Smooth muscle cell (in vitro differentiated cells): Measurements from ENCODE around the gene P2RX2. TPM values are rescaled to one million over a fixed set of nuclear protein-coding genes. Genes with fewer than 3 reads are reported as not detected.

Experiments
- DNase-seq: peaks from one replicate; lab custom pipeline; 2025; ENCODE audit not compliant: unreplicated experiment; lab: John Stamatoyannopoulos, UW
- H2AFZ ChIP-seq: fragments of 200-600 bp; sonication (generic); 2 replicates; pipeline ENCODE4 v1.6.0; 2016; ENCODE audit warnings: antibody characterized with exemption, low read depth, mild to moderate bottlenecking
- H3F3A ChIP-seq: fragments of 200-600 bp; sonication (generic); 2 replicates; pipeline ENCODE4 v1.6.0; 2017; ENCODE audit warnings: antibody characterized with exemption, low read depth
- H3K27ac ChIP-seq: fragments of 200-600 bp; sonication (generic); 2 replicates; pipeline ENCODE4 v1.5.1; 2016; ENCODE audit warnings: low read depth, mild to moderate bottlenecking
- H3K27me3 ChIP-seq: fragments of 200-600 bp; sonication (generic); 2 replicates; pipeline ENCODE4 v1.6.1; 2016; ENCODE audit warnings: low read depth, mild to moderate bottlenecking
- H3K36me3 ChIP-seq: fragments of 200-600 bp; sonication (generic); 2 replicates; pipeline ENCODE4 v1.5.1; 2016; ENCODE audit warnings: low read depth
- H3K4me1 ChIP-seq: fragments of 200-600 bp; sonication (generic); 2 replicates; pipeline ENCODE4 v1.5.1; 2016; ENCODE audit warnings: low read depth
- H3K4me2 ChIP-seq: fragments of 200-600 bp; sonication (generic); 2 replicates; pipeline ENCODE4 v1.6.0; 2016; ENCODE audit warnings: mild to moderate bottlenecking
- H3K4me3 ChIP-seq: fragments of 200-600 bp; sonication (generic); 2 replicates; pipeline ENCODE4 v1.5.1; 2016; ENCODE audit warnings: mild to moderate bottlenecking
- H3K79me2 ChIP-seq: fragments of 200-600 bp; sonication (generic); 2 replicates; pipeline ENCODE4 v1.6.0; 2016; ENCODE audit warnings: low read depth, mild to moderate bottlenecking
- H3K9ac ChIP-seq: fragments of 200-600 bp; sonication (generic); 2 replicates; pipeline ENCODE4 v1.6.0; 2016; ENCODE audit warnings: low read depth
- H3K9me3 ChIP-seq: fragments of 200-600 bp; sonication (generic); replicated peaks from 2 replicates; pipeline ENCODE4 v1.5.1; 2016; ENCODE audit warnings: low read depth
- H4K20me1 ChIP-seq: fragments of 200-600 bp; sonication (generic); 2 replicates; pipeline ENCODE4 v1.6.0; 2016; ENCODE audit warnings: low read depth
- WGBS: methylation state at CpG from one replicate; pipeline ENCODE4 v1.1.7; 2016; ENCODE audit warnings: low lambda C conversion rate; 5-methylcytosine and 5-hydroxymethylcytosine counted together
- polyA plus RNA-seq: library from polyadenylated mRNA; unstranded; fragments of >200 nt; fragmentation: Nextera tagmentation; extraction: Ambion mirVana; gene quantifications from 2 replicates; pipeline ENCODE4 v1.2.1, GENCODE V29; 2016
- total RNA-seq: library from RNA; depleted of rRNA; stranded (reverse); fragments of >200 nt; gene quantifications from 2 replicates; pipeline ENCODE4 v1.2.3, GENCODE V29; 2014
- TF ChIP-seq, protein P1 (sequence below): fragments of 200-600 bp; sonication (generic); IDR thresholded peaks from 2 replicates; pipeline ENCODE4 v1.5.1; 2017; ENCODE audit warnings: borderline replicate concordance, mild to moderate bottlenecking, antibody characterized with exemption; ENCODE audit not compliant: insufficient read depth, poor library complexity, severe bottlenecking

Gene P2RX2
- total and polyA plus RNA-seq, 2 experiments from 2014 or later = not detected

DNA sequence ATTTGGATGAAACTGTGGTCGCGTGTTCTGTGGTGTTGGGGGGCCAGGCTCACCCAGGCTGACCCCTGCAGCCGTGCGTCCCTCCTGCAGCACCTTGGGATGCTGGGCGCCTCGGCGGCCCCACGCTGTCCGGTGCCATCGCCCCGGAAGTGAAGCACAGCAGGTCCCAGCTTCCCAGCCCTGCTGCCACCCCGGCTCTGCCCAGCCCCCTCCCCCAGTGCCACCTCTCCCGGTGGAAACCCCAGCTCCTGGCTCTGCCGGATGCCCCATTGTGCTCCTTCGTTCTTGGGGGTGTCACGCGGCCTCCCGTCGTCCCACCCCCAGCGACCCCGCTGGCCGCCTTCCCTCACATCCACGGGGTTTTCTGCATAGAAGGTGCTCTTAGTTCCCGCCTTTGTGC is 33.4 kb upstream of the P2RX2 start:
- no peaks in the 10 kb centered on the region for H3F3A ChIP-seq
- H3K4me2 ChIP-seq = no peak overlapping the region
- H3K36me3 ChIP-seq = no peaks in the 10 kb centered on the region
- DNase-seq = no peak
- H4K20me1 ChIP-seq = peaks cover 39% of the 10 kb centered on the region
- no peak overlapping the region for H3K27ac ChIP-seq
- peaks cover 16% of the 10 kb centered on the region for H3K4me1 ChIP-seq
- no peaks in the 10 kb centered on the region for H3K79me2 ChIP-seq
- no peaks in the 10 kb centered on the region for H3K9me3 ChIP-seq
- H3K27me3 ChIP-seq = peaks cover 66% of the 10 kb centered on the region
- no peak overlapping the region for H3K9ac ChIP-seq
- WGBS = 81% methylated on average over 18 of the region's 24 CpGs
- H3K4me3 ChIP-seq = no peak overlapping the region
- no peak overlapping the region for H2AFZ ChIP-seq
- TF ChIP-seq, protein P1, sequence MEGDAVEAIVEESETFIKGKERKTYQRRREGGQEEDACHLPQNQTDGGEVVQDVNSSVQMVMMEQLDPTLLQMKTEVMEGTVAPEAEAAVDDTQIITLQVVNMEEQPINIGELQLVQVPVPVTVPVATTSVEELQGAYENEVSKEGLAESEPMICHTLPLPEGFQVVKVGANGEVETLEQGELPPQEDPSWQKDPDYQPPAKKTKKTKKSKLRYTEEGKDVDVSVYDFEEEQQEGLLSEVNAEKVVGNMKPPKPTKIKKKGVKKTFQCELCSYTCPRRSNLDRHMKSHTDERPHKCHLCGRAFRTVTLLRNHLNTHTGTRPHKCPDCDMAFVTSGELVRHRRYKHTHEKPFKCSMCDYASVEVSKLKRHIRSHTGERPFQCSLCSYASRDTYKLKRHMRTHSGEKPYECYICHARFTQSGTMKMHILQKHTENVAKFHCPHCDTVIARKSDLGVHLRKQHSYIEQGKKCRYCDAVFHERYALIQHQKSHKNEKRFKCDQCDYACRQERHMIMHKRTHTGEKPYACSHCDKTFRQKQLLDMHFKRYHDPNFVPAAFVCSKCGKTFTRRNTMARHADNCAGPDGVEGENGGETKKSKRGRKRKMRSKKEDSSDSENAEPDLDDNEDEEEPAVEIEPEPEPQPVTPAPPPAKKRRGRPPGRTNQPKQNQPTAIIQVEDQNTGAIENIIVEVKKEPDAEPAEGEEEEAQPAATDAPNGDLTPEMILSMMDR = no peak

DNA sequence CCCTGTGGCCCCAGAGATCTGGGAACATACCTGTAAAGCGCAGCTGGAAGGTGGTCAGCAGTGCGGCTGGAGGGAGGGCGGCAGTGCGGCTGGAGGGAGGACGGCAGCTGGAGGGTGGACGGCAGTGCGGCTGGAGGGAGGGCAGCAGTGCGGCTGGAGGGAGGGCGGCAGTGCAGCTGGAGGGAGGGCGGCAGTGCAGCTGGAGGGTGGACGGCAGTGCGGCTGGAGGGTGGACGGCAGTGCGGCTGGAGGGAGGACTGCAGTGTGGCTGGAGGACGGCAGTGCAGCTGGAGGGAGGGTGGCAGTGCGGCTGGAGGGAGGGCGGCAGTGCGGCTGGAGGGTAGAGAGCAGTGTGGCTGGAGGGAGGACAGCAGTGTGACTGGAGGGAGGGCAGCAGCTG is 31.6 kb upstream of the P2RX2 start:
- H3K4me3 ChIP-seq = no peak overlapping the region
- no peaks in the 10 kb centered on the region for H3K79me2 ChIP-seq
- H3F3A ChIP-seq = no peaks in the 10 kb centered on the region
- no peaks in the 10 kb centered on the region for H3K36me3 ChIP-seq
- TF ChIP-seq, protein P1 = no peak
- H3K27ac ChIP-seq = no peak overlapping the region
- no peak for DNase-seq
- no peaks in the 10 kb centered on the region for H3K9me3 ChIP-seq
- peaks cover 23% of the 10 kb centered on the region for H4K20me1 ChIP-seq
- 100% methylated on average over 5 of the region's 18 CpGs for WGBS
- H2AFZ ChIP-seq = no peak overlapping the region
- peaks cover 62% of the 10 kb centered on the region for H3K27me3 ChIP-seq
- peaks cover 16% of the 10 kb centered on the region for H3K4me1 ChIP-seq
- no peak overlapping the region for H3K4me2 ChIP-seq
- no peak overlapping the region for H3K9ac ChIP-seq

DNA sequence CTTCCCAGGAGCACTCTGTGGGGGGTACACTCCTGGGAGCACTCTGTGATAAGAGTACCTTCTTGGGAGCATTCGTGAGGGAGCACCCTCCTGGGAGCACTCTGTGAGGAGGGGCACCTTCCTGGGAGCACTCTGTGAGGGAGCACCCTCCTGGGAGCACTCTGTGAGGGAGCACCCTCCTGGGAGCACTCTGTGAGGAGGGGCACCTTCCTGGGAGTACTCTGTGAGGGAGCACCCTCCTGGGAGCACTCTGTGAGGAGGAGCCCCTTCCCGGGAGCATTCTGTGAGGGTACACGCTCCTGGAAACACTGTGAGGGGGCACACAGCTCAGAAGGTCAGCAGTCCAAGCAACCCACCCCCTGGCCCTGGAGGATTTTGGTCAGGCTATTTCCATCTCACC is 30.8 kb upstream of the P2RX2 start:
- H4K20me1 ChIP-seq = peaks cover 14% of the 10 kb centered on the region
- no peak for DNase-seq
- WGBS = 78% methylated on average over 3 of the region's 3 CpGs

DNA sequence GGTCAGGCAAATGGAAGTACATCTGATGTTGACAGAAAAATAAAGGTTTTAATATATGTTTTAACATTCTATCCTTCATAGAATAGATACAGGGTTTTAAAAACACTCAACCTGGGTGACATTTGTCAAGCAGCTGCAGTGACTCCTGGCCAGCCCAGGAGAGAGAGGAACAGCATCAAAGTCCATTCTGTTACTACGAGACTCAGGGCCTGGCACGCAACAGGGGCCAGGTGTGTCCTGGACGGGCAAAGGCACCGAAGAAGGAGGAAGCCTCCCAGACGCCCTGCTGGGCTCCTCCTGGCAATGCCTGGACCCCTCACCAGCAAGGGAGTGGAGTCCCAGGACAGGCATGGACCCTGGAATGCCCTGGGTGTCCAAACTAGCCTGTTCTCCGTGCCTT is 30.3 kb upstream of the P2RX2 start:
- 74% methylated on average over 6 of the region's 6 CpGs for WGBS
- H3K79me2 ChIP-seq = no peaks in the 10 kb centered on the region
- peaks cover 49% of the 10 kb centered on the region for H3K27me3 ChIP-seq
- no peaks in the 10 kb centered on the region for H3F3A ChIP-seq
- no peaks in the 10 kb centered on the region for H3K9me3 ChIP-seq
- H3K36me3 ChIP-seq = no peaks in the 10 kb centered on the region
- H3K4me3 ChIP-seq = no peak overlapping the region
- H4K20me1 ChIP-seq = peaks cover 11% of the 10 kb centered on the region
- H3K27ac ChIP-seq = no peak overlapping the region
- TF ChIP-seq, protein P1 = no peak
- H3K9ac ChIP-seq = no peak overlapping the region
- H3K4me2 ChIP-seq = no peak overlapping the region
- no peak overlapping the region for H2AFZ ChIP-seq
- no peak for DNase-seq
- H3K4me1 ChIP-seq = peaks cover 8% of the 10 kb centered on the region

More for the DNA sequence above, 30.8 kb upstream of the P2RX2 start:
- H3K36me3 ChIP-seq = no peaks in the 10 kb centered on the region
- no peak overlapping the region for H3K9ac ChIP-seq
- H3K79me2 ChIP-seq = no peaks in the 10 kb centered on the region
- H2AFZ ChIP-seq = no peak overlapping the region
- H3K4me3 ChIP-seq = no peak overlapping the region
- no peaks in the 10 kb centered on the region for H3K9me3 ChIP-seq
- peaks cover 10% of the 10 kb centered on the region for H3K4me1 ChIP-seq
- H3K27me3 ChIP-seq = peaks cover 54% of the 10 kb centered on the region
- no peak overlapping the region for H3K4me2 ChIP-seq
- TF ChIP-seq, protein P1 = no peak
- no peaks in the 10 kb centered on the region for H3F3A ChIP-seq
- H3K27ac ChIP-seq = no peak overlapping the region
